BLaER1 treated with 17β-estradiol and CSF1 and Interleukin-3, amounts not matched to agents 10 nM and 100 nM (cell line): ENCODE data around the gene OCRL.
A peak's percentile ranks its signal among the peaks of the same experiment; 100 is the strongest.

Experiments used
- H3K27ac ChIP-seq, 11 experiments: shearing (Covaris generic); formaldehyde crosslinking; 2 replicates each; pipeline ENCODE4 v1.8.1; 2022
- H3K27me3 ChIP-seq, 11 experiments: shearing (Covaris generic); formaldehyde crosslinking; 2 replicates each; pipeline ENCODE4 v1.8.1; 2022
- H3K36me3 ChIP-seq, 11 experiments: shearing (Covaris generic); formaldehyde crosslinking; 2 replicates each; pipeline ENCODE4 v1.8.1; 2022
- H3K4me1 ChIP-seq, 10 experiments: shearing (Covaris generic); formaldehyde crosslinking; 2 replicates each; pipeline ENCODE4 v1.8.1; 2022
- H3K4me2 ChIP-seq, 11 experiments: shearing (Covaris generic); formaldehyde crosslinking; 2 replicates each; pipeline ENCODE4 v1.8.1; 2022
- H3K4me3 ChIP-seq, 10 experiments: shearing (Covaris generic); formaldehyde crosslinking; 2 replicates each; pipeline ENCODE4 v1.8.1; 2022
- H3K9ac ChIP-seq, 11 experiments: shearing (Covaris generic); formaldehyde crosslinking; 2 replicates each; pipeline ENCODE4 v1.8.1; 2022
- H3K9me3 ChIP-seq, 11 experiments: shearing (Covaris generic); formaldehyde crosslinking; replicated peaks in 1 of 11; 2 replicates each; pipeline ENCODE4 v1.8.1; 2022
- H4K20me1 ChIP-seq, 11 experiments: shearing (Covaris generic); formaldehyde crosslinking; 2 replicates each; pipeline ENCODE4 v1.8.1; 2022
- Cebpa-rat ChIP-seq, 11 experiments: shearing (Covaris generic); IDR thresholded peaks; 2 replicates each; pipeline ENCODE4 v1.8.1; 2022

The OCRL gene

DNA sequence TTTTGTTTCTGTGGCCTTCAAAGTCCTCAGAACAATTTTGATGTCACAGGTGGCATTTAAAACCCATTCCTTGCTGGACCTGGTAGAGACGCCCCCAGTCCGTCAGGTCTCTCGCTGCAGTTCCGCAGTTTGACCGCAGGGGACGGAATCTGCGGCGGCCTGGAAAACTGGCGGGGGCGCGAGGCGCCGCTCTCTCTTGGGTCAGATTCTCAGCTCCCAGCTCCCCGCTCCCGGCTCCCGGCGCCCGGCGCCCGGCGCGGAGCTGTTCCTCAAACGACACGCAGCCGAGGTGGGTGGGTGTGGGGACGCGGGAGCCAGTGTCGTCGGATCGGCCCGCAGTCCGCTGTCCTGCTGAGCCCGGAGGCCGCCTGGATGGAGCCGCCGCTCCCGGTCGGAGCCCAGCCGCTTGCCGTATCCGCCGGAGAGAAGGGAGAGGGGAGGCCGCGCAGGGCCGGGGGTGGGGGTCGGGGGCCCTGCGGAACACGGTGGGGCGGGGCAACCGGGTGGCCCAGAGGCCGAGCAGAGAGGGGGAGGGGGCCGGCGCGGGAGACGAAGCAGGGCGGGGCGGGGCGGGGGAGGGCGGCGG is at the start of gene OCRL:
OCRL (plus strand) TSS at position 192 of the 586 bp plus-strand sequence; CDS start at position 373, 181 bp downstream.
- Histone ChIP-seq H3K27me3 (peaks cover 52 to 82% (median 75%) of the 10 kb centered on the region in 11 experiments), H4K20me1 (no peaks in the 10 kb centered on the region; a peak in 1 of 22 replicates), H3K36me3 (0 out of 22 replicates have a peak, but pooled peaks cover 0 to 5% (median 0%) of the 10 kb centered on the region in 11 experiments), H3K4me3 (peak within 1 kb of the TSS; percentile 56 to 74 (median 64)), H3K9me3 (no peaks in the 10 kb centered on the region), H3K4me1 (peaks cover 0 to 7% (median 5%) of the 10 kb centered on the region in 10 experiments; a peak in 9 of 20 replicates), H3K4me2 (peak within 1 kb of the TSS; percentile 64 to 84 (median 74)), H3K9ac (peak within 1 kb of the TSS; percentile 74 to 86 (median 83); a peak in 21 of 22 replicates), H3K27ac (peak within 1 kb of the TSS; percentile 51 to 82 (median 72); a peak in 20 of 22 replicates)
- TF ChIP-seq Cebpa-rat (IDR thresholded peaks at IDR 0.05), result no peak

DNA sequence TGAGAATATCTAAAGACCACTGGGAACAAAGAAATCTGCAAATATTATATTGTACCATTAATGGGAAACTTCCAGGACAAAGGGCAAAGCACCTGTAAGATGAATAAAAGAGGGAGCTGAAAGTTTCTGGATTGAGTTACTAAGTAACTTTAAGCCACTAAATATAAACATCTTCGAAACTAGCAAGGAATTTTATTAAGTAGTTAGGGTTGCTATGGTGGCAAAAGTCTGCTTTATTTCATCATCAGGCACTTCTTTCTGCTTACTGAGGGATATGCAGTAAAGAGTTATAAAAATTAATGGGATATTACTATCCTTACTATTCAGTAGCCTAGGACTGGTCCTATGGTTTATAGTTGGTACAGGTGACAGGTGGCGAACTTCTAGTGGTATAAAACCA is 49.7 kb upstream of the OCRL start:
- Histone ChIP-seq H3K4me1 (no peaks in the 10 kb centered on the region), H3K4me2 (no peak overlapping the region), H3K27me3 (peaks cover 82 to 98% (median 94%) of the 10 kb centered on the region in 11 experiments), H3K9me3 (no peaks in the 10 kb centered on the region; a peak in 1 of 22 replicates), H3K4me3 (no peak overlapping the region), H3K36me3 (no peaks in the 10 kb centered on the region), H3K27ac (no peak overlapping the region), H4K20me1 (peaks cover 0 to 3% (median 0%) of the 10 kb centered on the region in 11 experiments; a peak in 2 of 22 replicates), H3K9ac (no peak overlapping the region)
- no peak for TF ChIP-seq Cebpa-rat (IDR thresholded peaks at IDR 0.05)

DNA sequence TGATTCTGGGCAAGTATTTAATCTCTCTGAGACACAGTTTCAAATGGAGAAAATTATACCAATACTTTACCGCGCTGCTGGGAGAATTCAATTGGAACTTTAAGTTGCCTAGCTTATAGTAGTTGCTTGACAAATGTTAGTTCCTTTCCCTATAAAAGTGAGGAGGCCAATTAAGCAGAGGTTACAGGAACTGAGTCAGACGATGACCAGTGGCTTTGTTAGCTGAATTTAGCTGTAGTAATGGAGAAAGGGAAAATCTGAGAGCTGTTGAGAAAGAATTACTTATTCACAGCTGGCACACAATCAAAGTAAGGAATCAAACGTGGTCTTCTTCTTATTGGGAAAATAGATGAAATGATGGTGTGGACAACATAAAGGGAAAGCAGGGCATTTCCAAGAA is 46.4 kb upstream of the OCRL start:
- Histone ChIP-seq H3K4me2 (no peak overlapping the region), H3K27ac (no peak overlapping the region), H3K4me3 (no peak overlapping the region), H3K9ac (no peak overlapping the region), H3K27me3 (peaks cover 83 to 98% (median 94%) of the 10 kb centered on the region in 11 experiments), H3K9me3 (no peaks in the 10 kb centered on the region), H4K20me1 (peaks cover 0 to 3% (median 0%) of the 10 kb centered on the region in 11 experiments; a peak in 2 of 22 replicates), H3K4me1 (no peaks in the 10 kb centered on the region), H3K36me3 (no peaks in the 10 kb centered on the region)
- TF ChIP-seq Cebpa-rat (IDR thresholded peaks at IDR 0.05), result no peak

DNA sequence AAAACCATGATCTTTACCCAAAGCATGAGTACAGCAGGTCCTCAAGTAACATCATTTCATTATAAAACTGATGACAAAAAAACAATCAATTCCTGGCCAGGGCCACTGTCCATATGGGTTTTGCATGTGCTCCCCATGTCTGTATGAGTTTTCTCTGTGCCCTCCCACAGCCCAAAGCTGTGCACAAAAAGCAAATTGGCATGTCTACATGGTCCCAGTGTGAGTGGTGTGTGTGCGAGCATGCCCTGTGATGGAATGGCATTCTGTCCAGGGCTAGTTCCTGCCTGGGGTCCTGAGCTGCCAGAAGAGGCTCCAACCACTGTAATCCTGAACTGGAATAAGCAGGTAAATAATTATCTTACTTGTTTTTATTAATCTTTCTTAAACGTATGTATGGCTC is 45.2 kb upstream of the OCRL start:
- Histone ChIP-seq H3K27ac (no peak overlapping the region), H4K20me1 (peaks cover 0 to 3% (median 0%) of the 10 kb centered on the region in 11 experiments; a peak in 2 of 22 replicates), H3K9ac (no peak overlapping the region), H3K4me1 (no peaks in the 10 kb centered on the region), H3K4me3 (no peak overlapping the region), H3K27me3 (peaks cover 81 to 98% (median 93%) of the 10 kb centered on the region in 11 experiments), H3K36me3 (no peaks in the 10 kb centered on the region), H3K4me2 (no peak overlapping the region), H3K9me3 (no peaks in the 10 kb centered on the region)
- TF ChIP-seq Cebpa-rat (IDR thresholded peaks at IDR 0.05), result no peak

DNA sequence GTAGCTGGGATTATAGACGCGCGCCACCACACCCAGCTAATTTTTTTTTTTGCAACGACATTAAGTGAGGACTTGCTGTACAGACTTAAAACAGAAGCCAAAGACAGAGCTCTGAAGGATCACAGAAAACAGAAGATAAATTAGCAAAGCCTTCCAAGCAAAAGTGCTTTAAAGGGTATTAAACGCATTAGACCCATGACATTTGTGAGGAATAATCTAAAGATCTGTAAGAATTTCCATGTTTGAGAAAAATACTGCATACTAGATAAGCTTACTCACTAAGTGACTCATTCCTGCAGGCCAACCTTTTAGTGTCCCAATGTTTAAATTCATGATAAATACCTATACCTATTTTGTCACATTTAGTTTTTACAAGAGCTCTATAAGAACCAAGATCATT is 44.2 kb upstream of the OCRL start:
- TF ChIP-seq Cebpa-rat (IDR thresholded peaks at IDR 0.05), result no peak
- no peak overlapping the region for H3K4me3 ChIP-seq
- H3K27ac ChIP-seq, result no peak overlapping the region
- peaks cover 0 to 3% (median 0%) of the 10 kb centered on the region in 11 experiments; a peak in 2 of 22 replicates for H4K20me1 ChIP-seq
- H3K4me1 ChIP-seq, result no peaks in the 10 kb centered on the region
- no peaks in the 10 kb centered on the region for H3K9me3 ChIP-seq
- no peak overlapping the region for H3K4me2 ChIP-seq
- no peaks in the 10 kb centered on the region for H3K36me3 ChIP-seq
- H3K27me3 ChIP-seq, result peaks cover 80 to 98% (median 92%) of the 10 kb centered on the region in 11 experiments
- H3K9ac ChIP-seq, result no peak overlapping the region

DNA sequence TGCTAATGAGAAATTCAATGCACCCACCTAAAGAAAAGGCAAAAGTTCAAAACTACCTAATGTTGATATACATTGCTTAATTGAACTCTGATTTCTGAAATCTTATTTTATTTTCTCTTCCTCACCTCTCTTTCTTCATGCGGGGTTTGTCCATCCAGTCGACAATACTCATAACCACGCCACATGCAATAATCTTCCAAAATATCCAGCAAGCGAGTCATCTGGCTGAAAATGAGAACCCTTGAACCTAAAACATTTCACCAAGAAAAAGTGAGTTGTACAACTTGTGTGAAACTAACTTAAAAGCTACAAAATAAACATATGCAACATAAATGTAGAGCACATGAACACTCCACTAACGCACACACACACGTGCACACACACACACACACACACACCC is 43.4 kb upstream of the OCRL start:
- H3K4me3 ChIP-seq, result no peak overlapping the region
- H3K27me3 ChIP-seq, result peaks cover 78 to 98% (median 93%) of the 10 kb centered on the region in 11 experiments
- H4K20me1 ChIP-seq, result peaks cover 0 to 3% (median 0%) of the 10 kb centered on the region in 11 experiments; a peak in 2 of 22 replicates
- no peaks in the 10 kb centered on the region for H3K36me3 ChIP-seq
- no peak for TF ChIP-seq Cebpa-rat (IDR thresholded peaks at IDR 0.05)
- no peak overlapping the region for H3K27ac ChIP-seq
- H3K4me2 ChIP-seq, result no peak overlapping the region
- H3K9me3 ChIP-seq, result no peaks in the 10 kb centered on the region
- H3K9ac ChIP-seq, result no peak overlapping the region
- H3K4me1 ChIP-seq, result no peaks in the 10 kb centered on the region

DNA sequence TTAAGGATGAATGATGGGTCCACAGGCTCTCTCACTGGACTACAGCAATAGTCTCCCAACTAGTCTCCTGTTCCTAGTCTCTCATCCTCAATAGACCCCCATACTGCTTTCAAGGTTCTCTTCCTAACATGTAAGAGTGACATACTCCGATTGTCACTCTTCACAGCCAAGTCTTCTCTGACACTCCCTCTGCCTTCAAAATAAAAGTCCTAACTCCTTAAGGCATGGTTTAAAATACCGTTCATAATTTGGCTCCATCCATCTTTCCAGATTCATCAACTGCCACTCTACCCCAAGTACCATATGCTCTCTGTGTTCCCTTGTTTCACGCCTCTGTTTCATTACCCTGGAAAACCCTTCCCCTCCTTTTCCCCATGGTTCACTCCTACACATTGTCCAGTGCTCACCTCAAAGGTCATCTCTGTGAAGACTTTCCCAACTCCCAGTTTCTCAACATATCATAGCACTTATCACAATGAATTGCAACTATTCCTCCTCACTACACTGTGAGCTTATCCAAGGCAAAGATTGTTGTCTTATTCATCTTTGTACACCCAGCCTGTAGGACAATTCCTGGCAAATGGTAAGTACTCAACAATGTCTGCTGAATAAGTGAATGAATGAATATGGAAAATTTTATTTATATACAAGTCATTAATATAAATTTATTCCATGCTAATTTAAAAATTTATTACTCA is 42.8 kb upstream of the OCRL start:
- no peak for TF ChIP-seq Cebpa-rat (IDR thresholded peaks at IDR 0.05)
- Histone ChIP-seq H3K9ac (no peak overlapping the region), H4K20me1 (peaks cover 0 to 3% (median 0%) of the 10 kb centered on the region in 11 experiments; a peak in 2 of 22 replicates), H3K9me3 (no peaks in the 10 kb centered on the region), H3K4me2 (no peak overlapping the region), H3K4me1 (no peaks in the 10 kb centered on the region), H3K27ac (no peak overlapping the region), H3K4me3 (no peak overlapping the region), H3K27me3 (peaks cover 81 to 99% (median 95%) of the 10 kb centered on the region in 11 experiments), H3K36me3 (no peaks in the 10 kb centered on the region)

DNA sequence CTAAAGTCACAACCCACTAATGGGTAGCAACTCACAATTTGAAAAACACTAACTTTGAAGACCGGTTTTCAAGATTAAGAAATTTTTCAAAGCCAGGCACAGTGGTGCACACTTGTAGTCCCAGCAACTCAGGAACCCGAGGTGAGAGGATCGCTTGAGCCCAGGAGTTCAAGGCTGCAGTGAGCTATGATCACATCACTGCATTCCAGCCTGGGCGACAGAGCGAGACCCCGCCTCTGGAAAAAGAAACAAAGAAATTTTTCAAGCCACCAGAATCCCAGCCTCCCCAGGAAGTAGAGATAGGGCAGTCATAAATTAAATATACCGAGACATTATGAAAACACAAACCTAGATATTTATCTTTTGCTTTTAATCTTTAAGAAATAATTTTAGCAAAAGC is 29.7 kb upstream of the OCRL start:
- H3K27ac ChIP-seq, result no peak overlapping the region
- H3K4me3 ChIP-seq, result no peak overlapping the region
- H3K9me3 ChIP-seq, result no peaks in the 10 kb centered on the region
- H3K36me3 ChIP-seq, result no peaks in the 10 kb centered on the region
- no peak overlapping the region for H3K4me2 ChIP-seq
- no peak overlapping the region for H3K9ac ChIP-seq
- TF ChIP-seq Cebpa-rat (IDR thresholded peaks at IDR 0.05), result no peak
- H3K4me1 ChIP-seq, result no peaks in the 10 kb centered on the region
- H4K20me1 ChIP-seq, result no peaks in the 10 kb centered on the region
- peaks cover 60 to 98% (median 88%) of the 10 kb centered on the region in 11 experiments for H3K27me3 ChIP-seq

DNA sequence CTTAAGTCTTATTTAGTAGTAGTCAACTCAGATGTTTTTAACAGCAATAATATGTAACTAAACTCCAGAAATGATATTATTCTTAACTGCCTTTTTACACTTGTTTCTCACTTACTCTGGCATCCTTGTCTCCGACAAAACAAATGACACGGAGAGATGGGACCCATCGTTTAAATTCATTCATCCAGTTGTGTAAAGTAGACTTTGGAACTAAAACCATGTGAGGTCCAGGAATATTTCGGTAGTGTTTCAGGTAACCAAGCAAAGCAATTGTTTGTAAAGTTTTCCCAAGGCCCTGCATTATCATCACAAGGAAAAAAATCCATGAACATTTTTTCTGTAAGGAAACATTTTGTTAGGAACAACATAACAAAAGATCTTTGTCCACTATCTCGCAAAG is 28.4 kb upstream of the OCRL start:
- no peaks in the 10 kb centered on the region for H3K36me3 ChIP-seq
- no peaks in the 10 kb centered on the region for H4K20me1 ChIP-seq
- no peak overlapping the region for H3K27ac ChIP-seq
- no peak overlapping the region for H3K9ac ChIP-seq
- no peaks in the 10 kb centered on the region for H3K4me1 ChIP-seq
- no peaks in the 10 kb centered on the region for H3K9me3 ChIP-seq
- H3K4me2 ChIP-seq, result no peak overlapping the region
- H3K27me3 ChIP-seq, result peaks cover 60 to 98% (median 88%) of the 10 kb centered on the region in 11 experiments
- TF ChIP-seq Cebpa-rat (IDR thresholded peaks at IDR 0.05), result no peak
- H3K4me3 ChIP-seq, result no peak overlapping the region
